Glomerular visceral epithelial cell (primary cell): Measurements from ENCODE around the gene LDB3.

Experiments
- DNase-seq: peaks from one replicate; pipeline ENCODE4 v3.0.0-alpha.2; 2016; ENCODE audit errors: extremely low spot score

LDB3 gene

GRCh38 chr10:86685893-86686632 lies 17.8 kb downstream of the LDB3 start:
- no peak for DNase-seq

GRCh38 chr10:86686972-86687371 lies 18.7 kb downstream of the LDB3 start:
- no peak for DNase-seq

GRCh38 chr10:86687750-86688149 lies 19.4 kb downstream of the LDB3 start:
- DNase-seq: no peak

GRCh38 chr10:86688398-86688921 lies 20.1 kb downstream of the LDB3 start:
- peak; percentile 70 for DNase-seq

- no peak for DNase-seq
These were observed 20.8 kb downstream of the LDB3 start for GRCh38 chr10:86689146-86689545.

- DNase-seq: no peak
These were observed 21.9 kb downstream of the LDB3 start for GRCh38 chr10:86690231-86690630.

GRCh38 chr10:86690657-86691084 lies 22.4 kb downstream of the LDB3 start:
- DNase-seq: no peak

GRCh38 chr10:86691333-86692022 lies 23.2 kb downstream of the LDB3 start:
- DNase-seq: no peak

- DNase-seq: no peak
These were observed 23.8 kb downstream of the LDB3 start for GRCh38 chr10:86692023-86692514.

- no peak for DNase-seq
These were observed 24.4 kb downstream of the LDB3 start for GRCh38 chr10:86692664-86693063.

- DNase-seq: no peak
These were observed 25.0 kb downstream of the LDB3 start for GRCh38 chr10:86693275-86693674.

- DNase-seq: peak; percentile 52
These were observed 25.5 kb downstream of the LDB3 start for GRCh38 chr10:86693721-86694369.

- no peak for DNase-seq
These were observed 30.1 kb downstream of the LDB3 start for GRCh38 chr10:86698207-86698940.

GRCh38 chr10:86699125-86699524 lies 30.8 kb downstream of the LDB3 start:
- DNase-seq: no peak

GRCh38 chr10:86699541-86699940 lies 31.2 kb downstream of the LDB3 start:
- no peak for DNase-seq

- no peak for DNase-seq
These were observed 31.9 kb downstream of the LDB3 start for GRCh38 chr10:86699991-86700840.

- DNase-seq: no peak
These were observed 32.7 kb downstream of the LDB3 start for GRCh38 chr10:86700851-86701617.

- no peak for DNase-seq
These were observed 34.9 kb downstream of the LDB3 start for GRCh38 chr10:86703176-86703575.

GRCh38 chr10:86705139-86705538 lies 36.8 kb downstream of the LDB3 start:
- no peak for DNase-seq

- DNase-seq: no peak
These were observed 37.6 kb downstream of the LDB3 start for GRCh38 chr10:86705905-86706304.
